Measurements from ENCODE around the gene S100Z. TPM values are rescaled to one million over a fixed set of nuclear protein-coding genes. Genes with fewer than 3 reads are reported as not detected.

The S100Z gene
- total RNA-seq, 1 donor from 2014 or later = not detected

DNA sequence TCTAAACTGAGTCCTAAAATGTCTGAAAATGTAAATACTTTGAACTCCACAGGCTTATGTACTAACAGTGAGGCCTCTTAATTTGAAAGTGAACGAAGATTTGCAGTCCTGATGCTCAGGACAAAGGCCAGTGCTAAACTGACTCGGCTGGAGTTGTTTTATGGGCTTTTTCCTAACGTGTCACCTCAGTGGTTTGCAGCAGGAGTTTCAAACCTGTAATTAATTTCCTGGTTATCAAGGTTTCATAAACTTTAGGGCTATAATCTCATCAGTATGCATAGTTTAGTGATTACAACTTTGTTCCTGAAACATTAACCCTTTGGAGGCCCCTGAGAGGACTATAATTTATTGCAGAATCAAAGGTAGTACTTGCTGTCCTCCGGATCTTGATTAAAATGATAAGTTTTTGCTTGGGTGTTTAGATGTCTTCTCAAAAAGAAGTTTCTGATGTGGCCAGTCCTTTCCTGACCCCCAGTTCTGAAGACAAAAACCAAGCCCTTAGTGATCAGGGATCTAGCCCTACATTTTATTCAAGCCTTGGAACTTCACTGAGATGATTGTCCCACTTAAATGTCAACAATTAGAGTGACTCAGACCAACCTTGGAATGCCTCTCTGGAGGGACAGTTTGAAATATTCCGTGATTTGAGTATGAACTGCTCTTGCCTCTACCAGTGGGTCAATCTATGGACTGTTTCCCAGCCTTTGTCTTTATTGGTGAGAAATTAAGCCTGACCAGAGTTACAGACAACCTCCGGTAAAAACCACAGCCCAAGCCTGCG is 11.1 kb upstream of the S100Z start:
- no peaks in the 10 kb centered on the region for H3K36me3 ChIP-seq (ENCODE audit: control insufficient read depth, insufficient read depth, low read length)
- peak; percentile 48 for DNase-seq (ENCODE audit: low read depth)
- TF ChIP-seq, protein P1, sequence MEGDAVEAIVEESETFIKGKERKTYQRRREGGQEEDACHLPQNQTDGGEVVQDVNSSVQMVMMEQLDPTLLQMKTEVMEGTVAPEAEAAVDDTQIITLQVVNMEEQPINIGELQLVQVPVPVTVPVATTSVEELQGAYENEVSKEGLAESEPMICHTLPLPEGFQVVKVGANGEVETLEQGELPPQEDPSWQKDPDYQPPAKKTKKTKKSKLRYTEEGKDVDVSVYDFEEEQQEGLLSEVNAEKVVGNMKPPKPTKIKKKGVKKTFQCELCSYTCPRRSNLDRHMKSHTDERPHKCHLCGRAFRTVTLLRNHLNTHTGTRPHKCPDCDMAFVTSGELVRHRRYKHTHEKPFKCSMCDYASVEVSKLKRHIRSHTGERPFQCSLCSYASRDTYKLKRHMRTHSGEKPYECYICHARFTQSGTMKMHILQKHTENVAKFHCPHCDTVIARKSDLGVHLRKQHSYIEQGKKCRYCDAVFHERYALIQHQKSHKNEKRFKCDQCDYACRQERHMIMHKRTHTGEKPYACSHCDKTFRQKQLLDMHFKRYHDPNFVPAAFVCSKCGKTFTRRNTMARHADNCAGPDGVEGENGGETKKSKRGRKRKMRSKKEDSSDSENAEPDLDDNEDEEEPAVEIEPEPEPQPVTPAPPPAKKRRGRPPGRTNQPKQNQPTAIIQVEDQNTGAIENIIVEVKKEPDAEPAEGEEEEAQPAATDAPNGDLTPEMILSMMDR (IDR thresholded peaks at IDR 0.05; ENCODE audit: insufficient read depth, low read length, poor library complexity, severe bottlenecking) = no peak
- H3K27me3 ChIP-seq (ENCODE audit: control insufficient read depth, insufficient read depth, low read length) = no peaks in the 10 kb centered on the region
- H3K4me3 ChIP-seq (ENCODE audit: low read depth, low read length) = no peak overlapping the region

DNA sequence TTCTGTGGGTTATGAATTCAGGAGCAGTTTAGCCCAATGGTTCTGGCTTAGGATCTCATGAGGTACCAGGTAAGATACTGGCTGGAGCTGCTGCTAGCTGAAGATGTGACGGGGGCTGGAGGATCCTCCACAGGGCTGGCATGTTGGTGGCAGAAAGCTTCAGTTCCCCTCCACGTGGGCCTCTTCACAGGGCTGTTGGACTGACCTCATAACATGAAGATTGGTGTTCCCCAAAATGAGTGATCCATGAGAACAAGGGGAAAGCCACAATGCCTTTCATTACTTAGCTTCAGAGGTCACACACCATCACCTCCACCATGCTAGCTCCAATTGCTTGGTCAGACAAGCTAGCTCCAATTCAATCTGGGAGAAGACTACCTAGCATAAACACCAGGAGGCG is 8.5 kb upstream of the S100Z start:
- H3K36me3 ChIP-seq (ENCODE audit: control insufficient read depth, insufficient read depth, low read length) = no peaks in the 10 kb centered on the region
- no peak for DNase-seq (ENCODE audit: low read depth)
- no peaks in the 10 kb centered on the region for H3K27me3 ChIP-seq (ENCODE audit: control insufficient read depth, insufficient read depth, low read length)
- TF ChIP-seq, protein P1 (IDR thresholded peaks at IDR 0.05; ENCODE audit: insufficient read depth, low read length, poor library complexity, severe bottlenecking) = no peak
- H3K4me3 ChIP-seq (ENCODE audit: low read depth, low read length) = no peak overlapping the region

DNA sequence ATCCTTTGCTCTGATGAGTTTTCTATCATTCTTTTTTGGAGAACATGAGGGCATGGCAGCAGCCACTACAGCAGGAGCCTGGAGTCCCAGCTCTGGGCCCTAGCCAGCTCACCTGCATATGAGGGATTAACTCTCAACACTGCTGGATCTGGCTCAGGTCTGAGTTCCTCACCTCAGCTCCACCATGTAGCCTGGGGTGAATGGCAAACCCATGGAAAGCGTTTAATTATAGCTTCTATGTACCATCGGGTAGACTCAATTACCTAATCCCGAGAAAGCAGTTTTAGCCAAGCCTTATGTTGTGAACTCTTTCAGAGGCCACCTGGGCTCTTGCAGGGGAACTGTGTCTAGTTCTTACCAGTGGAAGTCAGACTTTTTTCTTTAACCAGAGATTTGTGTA is 3.9 kb upstream of the S100Z start:
- TF ChIP-seq, protein P1 (IDR thresholded peaks at IDR 0.05; ENCODE audit: insufficient read depth, low read length, poor library complexity, severe bottlenecking) = no peak

DNA sequence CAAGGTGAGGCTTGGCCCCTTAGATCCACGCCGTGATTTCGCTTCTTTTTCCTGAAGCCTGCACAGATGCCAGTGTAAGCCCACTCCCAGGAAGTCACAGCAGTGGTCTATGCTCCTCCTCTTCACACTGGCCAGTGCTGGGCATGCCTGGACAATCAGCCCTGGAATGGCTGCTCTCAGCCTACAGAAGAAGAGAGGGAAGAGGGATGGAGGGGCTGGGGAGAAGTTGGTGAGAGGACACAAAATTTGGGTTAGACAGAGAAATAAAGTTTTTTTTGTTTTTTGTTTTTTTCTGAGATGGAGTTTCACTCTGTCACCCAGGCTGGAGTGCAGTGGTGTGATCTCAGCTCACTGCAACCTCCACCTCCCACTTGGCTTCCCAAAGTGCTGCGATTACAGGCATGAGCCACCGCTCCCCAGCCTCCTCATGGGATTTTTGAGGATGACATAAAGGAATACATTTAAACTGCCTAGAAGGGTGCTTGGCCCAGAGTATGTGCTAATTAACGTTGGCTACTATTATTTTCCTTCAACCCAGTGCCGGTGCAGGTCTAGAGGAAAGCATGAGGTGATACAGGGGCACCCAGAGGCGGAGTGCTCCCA is 830 bp downstream of the S100Z start:
- DNase-seq (ENCODE audit: low read depth) = no peak
- Histone ChIP-seq H3K36me3 (ENCODE audit: control insufficient read depth, insufficient read depth, low read length) (no peaks in the 10 kb centered on the region), H3K27me3 (ENCODE audit: control insufficient read depth, insufficient read depth, low read length) (no peaks in the 10 kb centered on the region), H3K4me3 (ENCODE audit: low read depth, low read length) (no peak overlapping the region)
- TF ChIP-seq, protein P1 (IDR thresholded peaks at IDR 0.05; ENCODE audit: insufficient read depth, low read length, poor library complexity, severe bottlenecking) = no peak

More for the DNA sequence above, 3.9 kb upstream of the S100Z start:
- Histone ChIP-seq H3K36me3 (ENCODE audit: control insufficient read depth, insufficient read depth, low read length) (no peaks in the 10 kb centered on the region), H3K4me3 (ENCODE audit: low read depth, low read length) (no peak overlapping the region), H3K27me3 (ENCODE audit: control insufficient read depth, insufficient read depth, low read length) (no peaks in the 10 kb centered on the region)
- no peak for DNase-seq (ENCODE audit: low read depth)

DNA sequence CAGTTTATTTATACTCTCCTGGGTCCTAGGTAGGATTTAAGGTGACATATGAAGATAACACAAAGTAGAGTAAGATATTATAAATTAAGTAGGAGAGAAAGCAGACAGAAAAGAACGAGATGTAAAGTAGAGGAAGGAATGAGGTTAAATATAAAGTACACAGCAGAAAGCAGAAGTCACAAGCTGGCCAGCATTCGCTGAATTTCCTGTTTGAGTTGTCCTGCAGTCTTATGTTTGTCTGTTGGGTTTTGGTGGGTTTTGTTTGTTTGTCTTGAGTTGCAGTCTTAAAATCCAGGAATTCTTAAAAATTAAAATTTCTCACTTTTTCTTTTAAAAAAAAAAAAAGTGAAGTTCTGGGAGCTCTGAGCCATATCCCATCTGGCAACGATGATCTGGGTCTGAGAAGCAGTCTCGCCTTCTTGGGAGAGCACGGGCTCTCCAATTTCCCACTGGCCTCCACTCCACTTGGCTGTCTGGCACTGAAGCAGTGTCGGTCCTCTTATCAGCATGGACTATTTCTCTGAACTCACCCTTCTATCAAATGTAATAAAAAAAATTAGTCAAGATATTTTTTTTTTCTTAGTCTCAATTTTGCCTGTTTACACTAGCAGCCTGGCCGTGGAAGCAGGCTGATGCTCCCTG is 2.0 kb downstream of the S100Z start:
- no peaks in the 10 kb centered on the region for H3K36me3 ChIP-seq (ENCODE audit: control insufficient read depth, insufficient read depth, low read length)
- H3K27me3 ChIP-seq (ENCODE audit: control insufficient read depth, insufficient read depth, low read length) = no peaks in the 10 kb centered on the region
- TF ChIP-seq, protein P1 (IDR thresholded peaks at IDR 0.05; ENCODE audit: insufficient read depth, low read length, poor library complexity, severe bottlenecking) = no peak
- no peak for DNase-seq (ENCODE audit: low read depth)
- no peak overlapping the region for H3K4me3 ChIP-seq (ENCODE audit: low read depth, low read length)

Data from kidney epithelial cell (primary cell).